Left lung (tissue), 10 donors: Measurements from ENCODE around the gene DPCD. TPM values are rescaled to one million over a fixed set of nuclear protein-coding genes. Genes with fewer than 3 reads are reported as not detected.

ENCODE experiments used
- ATAC-seq: fragments of 200-7000 bp; cut with Tn5 transposase; one replicate; pipeline ENCODE4 v1.9.1; 2020; ENCODE audit warnings: moderate library complexity
- DNase-seq, 4 donors: peaks; one replicate each; pipeline ENCODE4 v3.0.0-alpha.2; 2013 to 2020
- H3K27ac ChIP-seq, 2 donors: fragments of 200-600 bp; sonication (generic) in 1 of 2; one replicate each; pipeline versions ENCODE4 v1.5.0 to v1.8.0; 2020 to 2021
- H3K27me3 ChIP-seq, 2 donors: fragments of 200-600 bp; sonication (generic) in 1 of 2; one replicate each; pipeline versions ENCODE4 v1.5.0 to v1.8.0; 2020 to 2021
- H3K36me3 ChIP-seq, 2 donors: fragments of 200-600 bp; sonication (generic) in 1 of 2; one replicate each; pipeline versions ENCODE4 v1.5.0 to v1.8.0; 2020 to 2021
- H3K4me1 ChIP-seq, 2 donors: fragments of 200-600 bp; one replicate each; pipeline ENCODE4 v1.8.0; 2021
- H3K4me3 ChIP-seq, 2 donors: fragments of 200-600 bp; sonication (generic) in 1 of 2; one replicate each; pipeline versions ENCODE4 v1.5.0 to v1.8.0; 2020 to 2021; ENCODE audit warnings: mild to moderate bottlenecking in 1 of 2
- H3K9me3 ChIP-seq, 2 donors: fragments of 200-600 bp; sonication (generic) in 1 of 2; one replicate each; pipeline versions ENCODE4 v1.5.0 to v1.8.0; 2020 to 2021
- CTCF ChIP-seq, 2 donors: fragments of 200-600 bp; sonication (generic) in 1 of 2; IDR thresholded peaks; one replicate each; pipeline versions ENCODE4 v1.5.0 to v1.8.0; 2021; ENCODE audit warnings: antibody characterized with exemption in 2 of 2
- intact Hi-C, 2 donors: fragments of 100-400 bp; cut with DNase I; formaldehyde crosslinking; loops; one replicate each; pipeline versions ENCODE4 v1.11.2 to v1.14.2; 2022
- polyA plus RNA-seq, 6 donors: library from polyadenylated mRNA; unstranded; fragments of 120-200 nt; gene quantifications; one replicate each; pipeline ENCODE4 v1.2.1, GENCODE V29; 2013; ENCODE audit not compliant: insufficient read length in 6 of 6
- total RNA-seq, 2 donors: library from RNA; stranded (reverse); fragmentation: NEBNext Ultra II Directional; extraction: Animal tissue kit (Norgen Biotek cat#: 25700); gene quantifications; one replicate each; pipeline ENCODE4 v1.2.1, GENCODE V29; 2021
- donor health status: DM: no; HTN: yes; CAD: no.
- donor health status: DM: no; HTN: no; CAD: no.

The DPCD gene
- total and polyA plus RNA-seq, 8 donors, result 13.5 to 36.1 (median 31.7) TPM

- TF ChIP-seq CTCF (IDR thresholded peaks at IDR 0.05), result no peak
- H3K4me1 ChIP-seq, result peaks cover 13 to 25% of the 10 kb centered on the region in 2 donors
- DNase-seq (no peak), ATAC-seq (no peak)
- intact Hi-C loops, result loop anchor here in 1 of 2 donors (5.0 kb wide), 1 partner anchor 350 kb away; no protein-coding TSS in a partner anchor
- H3K27ac ChIP-seq, result no peak overlapping the region
- H3K4me3 ChIP-seq, result no peak overlapping the region
- no peaks in the 10 kb centered on the region for H3K36me3 ChIP-seq
- peaks cover 31 to 86% of the 10 kb centered on the region in 2 donors for H3K27me3 ChIP-seq
- H3K9me3 ChIP-seq, result no peaks in the 10 kb centered on the region
Observed at GRCh38 chr10:101567165-101568006, 20.7 kb upstream of the DPCD start.

- ATAC-seq, result no peak
- no peak for DNase-seq
- Histone ChIP-seq H3K27ac (no peak overlapping the region), H3K27me3 (peaks cover 31 to 78% of the 10 kb centered on the region in 2 donors), H3K9me3 (peaks cover 0 to 7% of the 10 kb centered on the region in 2 donors), H3K4me1 (peaks cover 13 to 25% of the 10 kb centered on the region in 2 donors), H3K4me3 (no peak overlapping the region), H3K36me3 (no peaks in the 10 kb centered on the region)
- intact Hi-C loops, result loop anchor here in 1 of 2 donors (5.0 kb wide), 1 partner anchor 351 kb away; no protein-coding TSS in a partner anchor
- TF ChIP-seq CTCF (IDR thresholded peaks at IDR 0.05), result no peak
Observed at GRCh38 chr10:101568054-101568745, 19.9 kb upstream of the DPCD start.

GRCh38 chr10:101569323-101569621 lies 18.8 kb upstream of the DPCD start:
- intact Hi-C loops, result loop anchor here in 1 of 2 donors (5.0 kb wide), 1 partner anchor 352 kb away; no protein-coding TSS in a partner anchor
- Histone ChIP-seq H3K4me1 (peaks cover 13 to 25% of the 10 kb centered on the region in 2 donors), H3K36me3 (no peaks in the 10 kb centered on the region), H3K27ac (no peak overlapping the region), H3K4me3 (peak overlapping the region in 1 of 2 donors; percentile 54), H3K27me3 (peaks cover 31 to 67% of the 10 kb centered on the region in 2 donors), H3K9me3 (peaks cover 0 to 7% of the 10 kb centered on the region in 2 donors)
- no peak for DNase-seq
- ATAC-seq, result no peak
- no peak for TF ChIP-seq CTCF (IDR thresholded peaks at IDR 0.05)

- Histone ChIP-seq H3K36me3 (no peaks in the 10 kb centered on the region), H3K4me3 (peak overlapping the region; percentile 25 to 54), H3K27me3 (peaks cover 31 to 62% of the 10 kb centered on the region in 2 donors), H3K27ac (no peak overlapping the region), H3K9me3 (peaks cover 0 to 7% of the 10 kb centered on the region in 2 donors), H3K4me1 (peaks cover 13 to 25% of the 10 kb centered on the region in 2 donors)
- intact Hi-C loops, result loop anchor here in 1 of 2 donors (5.0 kb wide), 1 partner anchor 353 kb away; no protein-coding TSS in a partner anchor
- ATAC-seq (peak; percentile 98), DNase-seq (peak; percentile 79 to 98 (median 85))
- TF ChIP-seq CTCF (IDR thresholded peaks at IDR 0.05), result peak; percentile 94 to 96
Observed at GRCh38 chr10:101569622-101570427, 18.3 kb upstream of the DPCD start.
